ENCODE measurements around the gene PLB1.
"Not testable (repeated sequence)": the region's sequence is repeated elsewhere in the genome, so short reads cannot be mapped to it uniquely, and the experiment has no call there.

The PLB1 gene

DNA sequence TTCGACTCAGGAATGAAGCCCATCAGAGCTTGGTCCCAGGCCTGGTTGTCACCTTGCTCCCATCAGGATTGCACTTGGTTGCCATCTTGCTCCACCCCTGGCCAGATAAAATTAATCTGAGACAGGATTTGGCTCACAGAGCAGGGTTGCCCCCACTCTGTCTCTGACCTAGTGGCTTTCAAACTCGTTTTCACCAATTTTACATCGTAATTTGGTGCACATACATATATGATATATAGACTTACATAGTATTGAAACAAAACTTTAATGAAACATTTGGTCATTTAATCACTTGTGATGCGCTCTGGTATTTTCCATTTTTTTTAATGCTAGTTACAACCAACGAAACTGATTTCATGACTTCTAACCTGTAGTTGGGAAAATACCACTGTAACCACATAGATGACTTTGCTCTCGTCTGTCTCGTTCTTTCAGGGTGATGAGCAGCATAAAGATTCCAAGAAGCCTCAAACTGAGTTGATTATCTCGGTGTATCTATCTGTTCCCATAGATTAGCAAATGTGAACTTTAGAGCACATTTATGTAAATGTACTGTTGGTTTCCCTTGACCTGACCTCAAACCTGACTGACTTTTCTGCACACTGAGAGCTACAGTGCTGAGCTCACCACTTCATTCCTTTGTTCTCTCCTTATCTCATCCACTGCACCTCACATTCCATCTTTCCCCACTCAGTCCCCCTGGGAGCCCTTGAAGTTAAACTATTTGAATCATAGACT is 30.5 kb upstream of the PLB1 start:
- DNase-seq, result no peak

DNA sequence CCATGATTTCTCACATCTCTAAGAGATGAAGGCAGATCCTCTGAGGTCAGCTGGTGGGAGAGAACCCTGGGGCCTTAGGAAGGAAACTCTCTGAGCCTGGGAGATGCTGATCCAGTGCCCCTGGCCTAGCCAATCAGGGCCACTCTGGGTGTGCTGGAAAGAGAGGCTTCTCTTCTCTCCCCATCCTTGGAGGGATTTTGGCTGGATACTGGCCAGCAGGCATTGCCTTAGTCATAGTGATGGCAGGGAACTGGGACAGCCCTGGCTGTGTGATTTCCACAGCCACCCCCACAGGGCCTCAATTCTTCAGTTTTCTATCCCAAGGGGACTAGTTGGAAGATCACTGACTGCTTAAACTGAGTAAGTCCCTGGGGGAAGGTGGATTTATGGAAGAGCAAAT is 26.6 kb upstream of the PLB1 start:
- DNase-seq, result no peak

DNA sequence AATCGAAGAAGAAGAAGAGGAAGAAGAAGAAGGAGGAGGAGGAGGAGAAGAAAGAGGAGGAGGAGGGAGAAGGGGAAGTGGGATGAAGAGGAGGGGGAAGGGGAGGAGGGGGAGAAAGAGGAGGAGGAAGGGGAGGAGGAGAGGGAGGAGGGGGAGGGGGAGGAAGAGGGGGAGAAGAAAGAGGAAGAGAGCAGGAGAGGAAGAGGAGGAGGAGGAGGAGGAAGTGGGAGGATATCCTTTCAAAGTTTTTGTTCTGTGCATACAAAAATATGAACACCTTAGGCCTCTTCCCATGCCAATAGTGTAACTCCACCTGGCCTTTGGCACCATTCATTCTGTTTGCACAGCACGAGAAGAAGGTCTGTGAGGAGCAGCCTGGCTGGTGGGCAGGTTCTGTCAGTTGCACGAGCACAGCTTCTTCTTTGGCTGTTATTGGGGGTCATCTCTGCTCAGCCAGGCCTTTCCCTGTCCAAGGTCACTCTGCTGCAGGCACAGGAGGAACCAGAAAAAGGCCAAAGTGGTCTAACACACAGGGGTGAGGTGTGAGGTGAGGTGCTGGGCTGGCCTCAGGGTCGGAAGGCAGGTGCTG is 25.8 kb upstream of the PLB1 start:
- no peak for DNase-seq

DNA sequence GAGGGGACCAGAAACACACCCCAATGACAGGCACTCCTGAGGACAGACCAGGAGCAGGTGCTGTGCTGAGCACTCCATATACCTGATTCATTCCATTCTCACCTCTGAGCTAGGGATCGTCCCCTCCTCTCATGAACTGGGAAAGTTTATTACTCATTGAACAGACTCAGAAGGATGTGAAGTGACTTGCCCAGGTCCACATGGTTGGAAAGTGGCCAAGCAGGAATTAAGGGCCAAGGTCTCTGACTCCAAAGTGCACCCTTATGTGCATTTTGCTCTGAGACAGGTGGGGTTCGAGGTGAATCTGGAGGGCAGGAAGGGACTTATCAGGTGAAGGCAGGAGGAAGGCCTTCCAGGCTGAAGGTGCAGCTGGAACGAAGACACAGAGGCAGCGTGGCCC is 25.1 kb upstream of the PLB1 start:
- no peak for DNase-seq

DNA sequence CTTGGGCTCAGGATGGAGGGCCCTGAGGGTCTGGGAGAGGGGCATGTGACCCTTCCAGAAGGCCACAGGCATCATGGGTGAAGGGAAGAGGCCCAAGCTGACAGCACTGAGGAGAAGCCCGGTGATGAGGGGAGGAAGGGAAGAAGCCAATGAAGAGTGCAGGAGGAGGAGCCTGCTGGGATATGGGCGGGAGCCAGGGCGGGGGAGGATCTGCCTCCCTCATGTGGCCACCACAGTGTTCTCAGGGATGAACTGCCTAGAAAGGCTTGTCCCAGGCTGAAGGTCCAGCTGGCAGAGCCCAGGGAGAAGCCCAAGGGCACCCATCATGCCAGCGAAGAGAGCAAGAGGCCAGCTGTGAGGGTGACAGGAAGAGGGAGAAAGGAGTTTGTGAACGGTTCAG is 24.6 kb upstream of the PLB1 start:
- DNase-seq, result no peak

DNA sequence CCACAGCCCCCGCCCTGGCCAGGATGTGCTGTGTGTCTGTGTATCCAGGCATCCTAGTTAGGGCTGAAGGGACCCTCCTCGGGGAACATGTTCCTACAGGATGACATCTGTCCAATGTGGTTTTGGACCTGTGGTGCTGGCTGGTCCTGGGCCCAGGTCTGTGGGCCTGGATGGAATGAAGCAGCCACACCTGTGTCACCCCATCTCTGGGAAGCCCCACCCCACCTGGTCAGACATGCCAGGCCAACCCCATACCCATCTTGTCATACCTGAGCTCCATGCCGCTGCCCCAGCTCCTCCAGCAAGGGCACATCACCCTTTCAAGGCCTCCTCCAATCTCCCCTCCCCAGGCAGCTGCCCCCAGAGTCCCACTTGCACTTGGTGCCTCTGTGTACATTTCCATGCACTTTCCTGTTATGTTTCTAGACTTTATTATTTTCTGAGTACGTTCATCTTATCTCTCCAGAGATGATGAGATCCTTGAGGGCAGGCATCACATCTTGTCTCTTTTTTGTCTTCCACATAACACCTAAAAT is 24.1 kb upstream of the PLB1 start:
- DNase-seq, result no peak

DNA sequence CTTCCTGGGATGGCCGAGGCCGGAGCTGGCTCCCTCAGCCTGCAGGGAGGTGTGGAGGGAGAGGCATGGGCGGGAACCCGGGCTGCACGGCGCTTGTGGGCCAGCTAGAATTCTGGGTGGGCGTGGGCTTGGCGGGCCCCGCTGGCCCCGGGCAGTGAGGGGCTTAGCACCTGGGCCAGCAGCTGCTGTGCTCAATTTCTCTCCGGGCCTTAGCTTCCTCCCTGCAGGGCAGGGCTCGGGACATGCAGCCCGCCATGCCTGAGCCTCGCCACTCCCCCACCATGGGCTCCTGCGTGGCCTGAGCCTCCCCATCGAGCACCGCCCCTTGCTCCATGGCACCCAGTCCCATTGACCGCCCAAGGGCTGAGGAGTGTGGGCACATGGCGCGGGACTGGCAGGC is 23.2 kb upstream of the PLB1 start:
- not testable (repeated sequence) for DNase-seq

DNA sequence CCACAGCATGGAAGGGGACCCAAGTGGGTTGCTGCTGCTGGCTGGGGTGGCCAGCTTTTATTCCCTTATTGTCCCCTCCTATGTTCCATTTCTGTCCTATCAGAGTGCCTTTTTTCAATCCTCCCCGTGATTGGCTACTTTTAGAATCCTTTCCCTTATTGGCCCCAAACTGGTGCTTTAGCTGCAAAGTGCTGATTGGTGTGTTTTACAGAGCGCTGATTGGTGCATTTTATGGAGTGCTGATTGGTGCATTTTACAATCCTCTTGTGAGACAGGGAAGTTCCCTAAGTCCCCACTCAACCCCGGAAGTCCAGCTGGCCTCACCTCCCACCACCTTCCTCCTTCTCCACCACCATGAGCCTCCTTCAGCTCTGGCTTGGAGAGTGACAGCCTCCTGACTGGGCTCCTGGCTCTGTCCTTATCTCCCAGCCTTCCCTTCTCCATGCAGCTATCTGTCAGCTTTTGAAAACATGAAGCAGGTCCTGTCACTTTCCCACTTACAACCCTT is 20.7 kb upstream of the PLB1 start:
- DNase-seq, result no peak

DNA sequence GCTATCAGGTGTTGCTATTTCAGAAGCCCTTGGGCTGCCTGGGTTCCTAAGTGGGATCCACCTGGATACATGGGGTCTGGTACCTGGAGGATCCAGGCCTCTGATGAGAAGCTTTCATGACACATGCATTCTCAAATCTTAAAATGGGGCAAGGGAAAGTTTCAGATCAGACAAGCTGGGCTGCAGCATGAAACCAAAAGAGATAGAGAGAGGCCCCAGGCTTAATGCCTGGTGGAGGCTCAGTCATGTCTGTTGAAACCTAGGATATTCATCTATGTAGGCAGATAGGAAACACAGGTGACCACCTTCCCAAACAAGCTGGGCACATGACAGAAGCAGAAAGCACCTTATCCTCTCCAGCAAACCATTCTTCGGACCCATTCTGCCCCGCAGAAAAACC is 18.8 kb upstream of the PLB1 start:
- DNase-seq, result no peak

DNA sequence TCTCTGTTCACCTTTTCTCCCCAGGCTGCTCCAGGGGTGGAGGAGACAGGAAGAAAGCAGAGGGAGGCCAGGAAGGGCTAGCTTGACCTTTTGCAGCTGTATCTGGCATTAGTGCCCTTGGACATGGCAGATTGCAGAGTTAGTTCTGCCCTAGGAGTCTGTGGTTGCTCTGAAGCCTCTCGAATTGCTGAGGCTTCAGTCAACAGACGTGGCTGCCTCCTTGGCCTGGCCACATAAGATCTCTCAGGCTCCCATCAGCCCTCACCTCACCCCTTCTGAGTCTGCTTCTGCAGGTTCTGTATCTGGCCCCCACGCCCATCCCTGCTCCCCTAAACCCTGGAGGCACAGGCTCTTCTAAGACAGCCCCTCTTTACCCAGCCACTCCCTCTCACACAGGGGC is 18.2 kb upstream of the PLB1 start:
- no peak for DNase-seq

DNA sequence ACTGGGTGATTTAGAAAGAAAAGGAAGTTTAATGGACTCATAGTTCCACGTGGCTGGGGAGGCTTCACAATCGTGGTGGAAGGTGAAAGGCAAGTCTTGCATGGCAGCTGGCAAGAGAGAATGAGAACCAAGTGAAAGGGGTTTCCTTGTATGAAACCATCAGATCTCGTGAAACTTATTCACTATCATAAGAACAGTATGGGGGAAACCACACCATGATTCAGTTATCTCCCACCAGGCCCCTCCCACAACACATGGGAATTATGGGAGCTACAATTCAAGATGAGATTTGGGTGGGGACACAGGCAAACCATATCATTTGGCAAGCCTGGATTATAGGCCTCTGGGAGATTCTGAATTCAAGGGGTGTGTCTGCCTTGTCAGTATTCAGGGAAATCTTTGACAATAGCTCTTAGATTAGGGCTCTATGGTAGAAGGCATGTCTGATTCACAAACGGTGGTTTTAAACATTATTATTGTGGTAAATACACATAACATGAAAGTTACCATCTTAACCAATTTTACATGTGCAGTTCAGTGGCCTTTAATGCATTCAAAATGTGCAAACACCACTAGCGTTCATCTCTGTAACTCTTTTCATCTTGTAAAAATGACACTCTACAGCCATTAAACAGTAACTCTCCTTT is 15.3 kb upstream of the PLB1 start:
- no peak for DNase-seq

DNA sequence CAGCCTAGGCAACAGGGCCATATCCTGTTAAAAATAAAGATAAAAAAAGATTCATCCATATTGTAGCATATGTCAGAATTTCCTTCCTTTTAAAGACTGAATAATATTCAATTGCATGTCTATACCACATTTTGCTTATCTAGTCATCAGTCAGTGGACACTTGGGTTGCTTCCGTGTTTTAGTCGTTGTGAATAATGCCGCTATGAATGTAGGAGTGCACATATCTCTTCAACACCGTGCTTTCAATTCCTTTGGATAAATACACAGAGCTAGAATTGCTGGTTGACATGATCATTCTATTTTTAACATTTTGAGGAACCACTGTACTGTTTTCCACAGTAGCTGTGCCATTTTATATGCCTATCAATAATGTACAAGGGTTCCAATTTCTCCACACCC is 14.0 kb upstream of the PLB1 start:
- DNase-seq, result no peak

DNA sequence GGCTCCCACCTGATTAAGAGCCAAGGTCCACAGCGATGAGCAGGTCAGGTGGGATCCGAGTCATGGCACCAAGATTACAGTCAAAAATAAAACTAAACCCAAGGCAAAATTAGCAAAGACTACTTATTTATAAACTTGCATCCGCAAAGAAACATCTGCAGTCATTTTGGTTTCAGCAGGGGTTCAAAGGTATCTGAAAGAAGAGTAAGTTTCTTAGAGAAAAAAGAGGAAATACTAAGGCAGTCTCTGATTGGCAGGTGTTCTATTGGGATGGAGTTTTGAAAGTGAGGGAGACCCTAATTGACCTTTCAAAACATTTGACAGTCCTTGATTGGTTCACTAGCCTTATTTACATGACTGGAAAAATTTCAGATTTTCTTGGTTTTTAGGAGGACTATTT is 11.0 kb upstream of the PLB1 start:
- no peak for DNase-seq

DNA sequence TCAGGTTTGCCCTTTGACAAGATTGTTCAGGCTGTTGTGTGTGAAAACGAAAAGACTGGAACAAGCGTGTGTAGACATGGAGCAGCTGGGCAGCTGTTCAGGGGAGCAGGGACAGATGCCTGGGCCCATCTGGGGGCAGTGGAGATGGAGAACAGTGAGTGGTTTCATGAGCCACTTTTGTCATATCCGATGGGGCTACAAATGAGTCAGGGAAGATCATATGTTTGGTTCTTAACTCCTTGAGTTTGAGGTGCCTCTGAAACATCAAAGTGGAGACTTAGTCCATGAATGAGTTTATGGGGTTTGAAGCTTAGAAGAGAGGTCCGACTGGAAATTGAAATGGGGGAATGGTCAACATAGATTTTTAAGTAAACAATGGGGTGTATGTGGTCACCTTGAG is 9.3 kb upstream of the PLB1 start:
- DNase-seq, result no peak

DNA sequence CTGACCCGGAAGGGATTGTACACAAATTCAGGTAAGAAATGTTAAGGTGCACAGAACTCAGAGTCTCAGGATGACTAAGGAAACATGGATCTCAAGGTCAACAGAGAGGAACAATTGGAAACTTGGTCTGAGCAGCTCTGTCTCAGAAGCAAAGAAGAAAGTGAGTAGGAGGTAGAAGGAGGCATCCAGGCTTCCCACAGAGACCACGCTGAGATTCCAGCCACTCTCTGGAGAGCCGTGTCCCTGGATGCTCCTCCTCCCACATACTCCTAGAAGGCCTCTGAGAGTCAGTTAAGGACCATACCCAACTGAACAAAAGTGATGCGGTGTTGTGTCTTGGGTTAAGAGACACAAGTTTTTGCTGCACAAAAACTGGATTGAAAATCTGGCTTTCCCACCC is 8.6 kb upstream of the PLB1 start:
- no peak for DNase-seq

DNA sequence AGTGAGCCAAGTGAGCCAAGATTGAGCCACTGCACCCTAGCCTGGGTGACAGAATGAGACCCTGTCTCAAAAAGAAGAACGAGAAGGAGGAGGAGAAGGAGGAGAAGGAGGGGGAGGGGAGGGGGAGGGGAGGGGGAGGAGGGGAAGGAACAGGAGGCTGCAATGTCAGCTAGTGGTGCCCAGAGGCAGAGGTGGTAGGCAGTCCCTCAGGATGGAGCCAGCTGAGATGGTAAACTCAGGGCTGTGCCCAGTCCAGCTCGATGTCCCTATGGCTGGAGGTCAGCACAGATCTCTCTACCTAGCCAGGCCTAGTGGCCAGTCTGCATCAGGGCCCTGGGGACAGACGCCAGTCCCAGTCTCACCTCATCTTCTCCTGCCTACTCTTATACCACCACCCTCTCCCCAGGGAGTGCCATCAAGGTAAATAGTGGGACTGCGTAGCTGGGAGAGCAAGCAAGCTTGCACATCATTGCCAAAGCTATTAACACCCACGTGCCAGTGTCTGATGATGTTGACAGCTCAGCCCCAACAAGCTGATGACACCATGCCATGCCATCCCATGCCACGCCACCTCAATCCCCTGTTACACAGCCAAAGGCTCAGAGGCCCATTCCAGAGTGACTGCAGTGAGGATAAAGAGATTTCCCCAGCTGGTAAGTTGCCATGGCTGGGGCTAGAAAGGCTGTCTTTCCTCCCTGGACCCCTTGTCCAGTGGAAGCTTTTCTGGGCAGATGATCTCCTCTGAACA is 7.6 kb upstream of the PLB1 start:
- DNase-seq, result no peak

DNA sequence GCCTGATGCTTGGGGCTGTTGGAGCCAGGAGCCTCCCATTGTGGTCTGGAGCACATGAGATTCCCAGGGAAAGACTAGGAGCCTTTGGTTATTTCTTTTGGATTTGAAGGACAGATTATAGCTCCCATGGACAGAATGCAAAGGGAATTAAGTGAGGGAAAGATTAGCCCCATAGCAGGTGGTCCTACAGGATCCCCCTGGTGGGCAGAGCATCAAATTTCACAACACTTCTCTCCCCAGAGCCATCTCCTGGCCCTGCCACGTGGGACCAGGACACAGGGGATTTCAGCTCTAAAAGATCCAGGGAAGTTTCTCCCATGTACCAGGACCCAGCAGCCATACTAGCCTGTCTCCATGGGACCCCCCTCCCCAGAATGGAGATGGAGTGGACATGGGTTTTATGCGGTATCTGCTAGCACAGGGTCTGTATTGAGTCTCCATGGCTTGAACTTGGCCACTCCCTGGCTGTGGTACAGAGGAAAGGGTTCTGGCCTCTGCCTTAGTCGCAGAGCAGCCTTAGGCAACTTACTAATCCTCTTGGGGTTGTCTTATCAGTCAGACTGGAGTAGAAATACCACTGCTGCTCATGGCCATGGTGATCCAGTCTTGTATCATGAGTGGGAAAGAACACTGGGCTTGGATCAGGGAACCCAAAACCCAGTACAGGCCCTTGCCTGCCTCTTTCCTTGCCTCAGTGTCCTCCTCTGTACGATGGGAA is 6.8 kb upstream of the PLB1 start:
- no peak for DNase-seq

DNA sequence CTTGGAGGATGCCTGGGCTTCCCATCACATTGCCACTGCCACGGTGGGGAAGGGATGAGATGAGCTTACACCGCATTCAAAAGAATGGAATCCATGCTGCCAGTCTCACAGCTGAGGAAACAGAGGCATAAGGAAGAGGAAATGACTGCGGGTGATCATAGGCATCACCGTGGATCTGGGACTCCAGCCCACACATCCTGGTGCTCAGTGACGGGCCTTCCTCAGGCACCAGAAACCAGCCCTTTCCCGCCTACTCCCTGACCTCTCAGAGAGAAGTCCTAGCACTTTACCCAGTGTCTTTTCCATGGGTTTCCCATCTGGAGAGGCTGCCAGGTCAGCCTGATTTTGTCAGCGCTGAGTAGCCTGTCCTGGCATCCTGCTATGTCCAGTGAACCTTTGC is 5.3 kb upstream of the PLB1 start:
- no peak for DNase-seq

DNA sequence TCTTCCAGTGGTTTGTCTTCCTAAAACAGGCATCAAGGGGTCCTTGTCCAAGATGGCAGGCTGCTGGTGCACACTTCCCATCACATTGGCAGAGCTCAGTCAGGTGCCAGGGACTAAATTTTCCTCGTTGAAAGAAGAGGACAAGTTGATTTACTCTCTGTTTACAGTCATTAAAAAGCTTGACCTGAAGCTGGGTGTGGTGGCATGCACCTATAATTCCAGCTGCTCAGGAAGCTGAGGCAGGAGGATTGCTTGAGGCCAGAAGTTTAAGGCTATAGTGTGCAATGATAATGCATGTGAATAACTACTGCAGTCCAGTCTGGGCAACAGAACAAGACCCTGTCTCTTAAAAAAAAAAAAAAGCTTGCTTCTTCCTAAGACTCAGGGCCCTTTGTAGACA is 3.6 kb upstream of the PLB1 start:
- no peak for DNase-seq

DNA sequence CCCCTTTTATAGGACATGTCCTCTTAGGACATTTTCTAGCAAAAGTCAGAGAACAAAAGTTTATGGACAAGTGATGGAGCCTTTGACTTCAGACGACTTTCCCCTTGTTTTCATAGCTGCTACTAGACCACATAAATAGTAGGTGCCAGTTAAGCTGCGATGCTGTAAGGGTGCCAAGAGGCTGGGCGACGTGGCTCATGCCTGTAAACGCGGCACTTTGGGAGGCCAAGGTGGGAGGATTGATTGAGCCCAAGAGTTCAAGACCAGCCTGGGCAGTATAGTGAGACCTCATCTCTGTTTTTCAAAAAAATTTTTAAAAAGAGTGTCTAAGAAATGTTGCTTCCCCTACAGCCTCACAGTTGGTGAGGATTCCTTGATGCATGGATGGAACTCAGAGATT is 2.2 kb upstream of the PLB1 start:
- DNase-seq, result no peak

DNA sequence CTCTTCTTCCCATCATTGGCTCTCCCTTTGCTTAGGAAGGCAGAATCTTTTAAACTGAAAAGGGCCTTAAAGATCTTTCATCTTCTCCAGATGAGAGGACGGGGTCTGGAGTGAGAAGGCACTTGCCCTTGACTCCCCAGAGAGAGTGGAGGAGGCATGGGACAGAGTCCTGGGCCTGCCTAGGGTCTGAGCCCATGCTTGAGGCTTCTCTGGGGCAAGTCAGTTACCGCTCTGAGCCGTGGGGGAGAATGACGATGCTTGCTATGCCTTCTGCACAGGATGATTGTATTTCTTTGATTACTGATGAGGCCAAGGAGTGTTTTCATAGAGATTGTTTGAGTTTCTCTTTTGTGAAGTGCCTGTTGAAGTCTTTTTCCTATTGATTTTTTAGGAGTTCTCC is 921 bp downstream of the PLB1 start:
- DNase-seq, result no peak

DNA sequence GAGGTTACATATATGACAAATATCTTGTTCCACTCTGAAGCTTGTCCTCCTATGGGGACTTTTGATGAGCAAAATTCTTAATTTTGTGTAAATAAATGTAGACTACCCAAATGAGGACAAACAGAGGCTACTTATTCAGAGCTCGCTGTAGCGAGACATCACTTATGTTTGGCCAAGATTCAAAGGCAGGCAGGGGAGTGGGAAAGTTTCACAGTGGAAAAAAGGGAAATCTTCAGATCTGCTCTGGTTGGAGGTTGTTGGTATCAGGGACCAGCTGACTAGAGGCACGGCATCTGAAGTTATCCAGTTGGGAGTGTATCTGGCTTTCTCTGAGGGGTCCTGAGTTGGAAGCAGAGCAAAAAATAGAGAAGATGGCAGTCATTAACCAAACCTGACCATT is 1.3 kb downstream of the PLB1 start:
- DNase-seq, result no peak

DNA sequence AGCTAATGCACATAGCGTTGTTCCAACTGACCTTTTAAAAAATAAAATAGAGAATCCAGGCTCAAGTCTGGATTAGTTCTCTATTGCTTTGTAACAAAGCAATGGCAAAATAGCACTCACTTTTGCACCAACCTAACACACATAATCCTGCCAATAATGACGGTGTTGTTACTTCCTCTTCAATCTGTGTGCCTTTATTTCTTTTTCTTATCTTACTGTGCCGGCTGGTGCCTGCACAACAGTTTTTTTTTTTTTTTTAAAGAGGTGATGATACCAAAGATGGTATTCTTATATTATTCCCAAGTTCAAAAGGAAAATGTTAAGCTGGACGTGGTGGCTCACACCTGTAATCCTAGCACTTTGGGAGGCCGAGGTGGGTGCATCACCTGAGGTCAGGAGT is 3.4 kb downstream of the PLB1 start:
- no peak for DNase-seq
